Activated CD4-positive, alpha-beta T cell treated with anti-CD3 and anti-CD28 coated beads for 48 hours (primary cell): ENCODE results near the gene MYO16.

ENCODE experiments used
- DNase-seq: peaks from one replicate; pipeline ENCODE4 v3.0.0-alpha.2; 2020

MYO16 gene

GRCh38 chr13:108667205-108667604 is 37.8 kb downstream of the MYO16 start:
- no peak for DNase-seq

- no peak for DNase-seq
Observed at GRCh38 chr13:108669381-108669780, 40.0 kb downstream of the MYO16 start.

- no peak for DNase-seq
Observed at GRCh38 chr13:108674346-108674745, 44.9 kb downstream of the MYO16 start.

- no peak for DNase-seq
Observed at GRCh38 chr13:108674771-108675170, 45.4 kb downstream of the MYO16 start.

GRCh38 chr13:108676620-108677019 is 47.2 kb downstream of the MYO16 start:
- DNase-seq = no peak

- DNase-seq = no peak
Observed at GRCh38 chr13:108677806-108678205, 48.4 kb downstream of the MYO16 start.

GRCh38 chr13:108680011-108680410 is 50.6 kb downstream of the MYO16 start:
- DNase-seq = no peak

GRCh38 chr13:108681986-108682575 is 52.7 kb downstream of the MYO16 start:
- DNase-seq = no peak

- DNase-seq = no peak
Observed at GRCh38 chr13:108682714-108683113, 53.3 kb downstream of the MYO16 start.

- no peak for DNase-seq
Observed at GRCh38 chr13:108686027-108686426, 56.6 kb downstream of the MYO16 start.

- no peak for DNase-seq
Observed at GRCh38 chr13:108690726-108691125, 61.3 kb downstream of the MYO16 start.

GRCh38 chr13:108700422-108701170 is 71.2 kb downstream of the MYO16 start:
- DNase-seq = no peak

- DNase-seq = no peak
Observed at GRCh38 chr13:108702171-108702570, 72.8 kb downstream of the MYO16 start.

GRCh38 chr13:108705031-108705430 is 75.6 kb downstream of the MYO16 start:
- DNase-seq = no peak

GRCh38 chr13:108707584-108707983 is 78.2 kb downstream of the MYO16 start:
- DNase-seq = no peak

GRCh38 chr13:108708921-108709320 is 79.5 kb downstream of the MYO16 start:
- no peak for DNase-seq

- no peak for DNase-seq
Observed at GRCh38 chr13:108711386-108711785, 82.0 kb downstream of the MYO16 start.

GRCh38 chr13:108725471-108725870 is 96.1 kb downstream of the MYO16 start:
- no peak for DNase-seq

- DNase-seq = no peak
Observed at GRCh38 chr13:108728370-108728769, 99.0 kb downstream of the MYO16 start.

- no peak for DNase-seq
Observed at GRCh38 chr13:108733022-108733560, 103.7 kb downstream of the MYO16 start.

GRCh38 chr13:108734676-108735075 is 105.3 kb downstream of the MYO16 start:
- no peak for DNase-seq

- DNase-seq = no peak
Observed at GRCh38 chr13:108741930-108742329, 112.5 kb downstream of the MYO16 start.

GRCh38 chr13:108742701-108743451 is 113.5 kb downstream of the MYO16 start:
- no peak for DNase-seq

GRCh38 chr13:108743522-108743921 is 114.1 kb downstream of the MYO16 start:
- no peak for DNase-seq
